Superior temporal gyrus (tissue), 1 donor: ENCODE results near the gene HMGCL.
"Not testable (repeated sequence)": the region's sequence is repeated elsewhere in the genome, so short reads cannot be mapped to it uniquely, and the experiment has no call there.

Source experiments
- DNase-seq: peaks from one replicate; pipeline ENCODE4 v3.0.0-alpha.2; 2016; ENCODE audit errors: extremely low spot score

HMGCL gene

DNA sequence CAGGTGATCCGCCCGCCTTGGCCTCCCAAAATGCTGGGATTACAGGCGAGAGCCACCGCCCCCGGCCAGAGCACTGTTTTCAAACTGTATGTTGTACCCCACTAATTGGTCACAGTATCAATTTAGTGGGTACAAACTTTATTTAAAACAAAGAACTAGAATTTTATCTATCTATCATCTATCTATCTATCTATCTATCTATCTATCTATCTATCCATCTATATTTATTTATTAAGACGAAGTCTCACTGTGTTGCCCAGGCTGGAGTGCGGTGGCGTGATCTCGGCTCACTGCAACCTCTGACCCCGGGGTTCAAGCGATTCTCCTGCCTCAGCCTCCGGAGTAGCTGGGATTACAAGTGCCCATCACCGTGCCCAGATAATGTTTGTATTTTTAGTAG is 1.4 kb upstream of the HMGCL start:
- DNase-seq = not testable (repeated sequence)

DNA sequence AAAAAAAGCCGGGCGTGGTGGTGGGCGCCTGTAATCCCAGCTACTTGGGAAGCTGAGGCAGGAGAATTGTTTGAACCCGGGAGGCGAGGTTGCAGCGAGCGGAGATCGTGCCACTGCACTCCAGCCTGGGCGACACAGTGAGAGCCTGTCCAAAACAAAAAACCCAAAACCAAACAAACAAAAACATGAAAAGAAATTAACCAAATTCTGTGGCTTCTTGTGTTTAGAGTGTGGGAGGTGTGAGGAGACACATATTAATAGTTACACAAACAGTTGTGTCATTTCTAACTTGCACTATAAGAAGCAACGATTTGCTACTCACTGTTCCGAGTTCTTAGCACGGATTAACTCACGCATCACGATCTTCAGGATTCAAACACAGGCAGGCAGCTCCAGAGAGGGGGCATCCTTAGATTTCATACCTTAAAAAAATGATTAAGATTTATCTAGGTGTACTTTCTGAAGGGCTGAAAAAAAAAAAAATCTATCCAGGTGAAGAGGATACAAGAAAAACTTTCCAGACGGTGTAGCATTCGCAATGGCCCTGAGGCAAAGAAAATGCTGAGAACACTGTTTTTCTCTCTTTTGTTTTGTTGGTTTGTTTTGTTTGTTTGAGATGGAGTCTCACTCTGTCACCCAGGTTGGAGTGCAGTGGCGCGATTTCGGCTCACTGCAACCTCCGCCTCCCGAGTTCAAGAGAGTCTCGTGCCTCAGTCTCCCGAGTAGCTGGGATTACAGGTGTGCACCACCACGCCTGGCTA is 713 bp upstream of the HMGCL start:
- DNase-seq = peak; percentile 55

DNA sequence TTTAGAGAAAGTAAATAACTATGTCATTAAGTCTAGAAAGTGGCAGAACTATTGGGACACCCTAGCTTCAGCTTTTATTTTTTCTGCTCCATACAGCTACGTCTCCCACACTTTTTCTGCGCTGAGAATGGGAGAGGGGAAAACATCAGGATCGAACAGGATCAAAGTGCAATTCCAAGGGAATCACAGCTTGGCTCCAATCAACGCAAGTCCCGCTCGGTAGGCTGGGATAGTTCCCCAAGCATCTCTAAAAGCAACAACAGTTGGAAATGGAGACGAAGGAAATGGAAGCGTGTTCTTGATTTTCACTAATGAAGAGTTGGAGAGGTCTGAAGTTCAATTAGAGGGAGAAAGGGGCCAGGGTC is 536 bp downstream of the HMGCL start:
- DNase-seq = no peak

DNA sequence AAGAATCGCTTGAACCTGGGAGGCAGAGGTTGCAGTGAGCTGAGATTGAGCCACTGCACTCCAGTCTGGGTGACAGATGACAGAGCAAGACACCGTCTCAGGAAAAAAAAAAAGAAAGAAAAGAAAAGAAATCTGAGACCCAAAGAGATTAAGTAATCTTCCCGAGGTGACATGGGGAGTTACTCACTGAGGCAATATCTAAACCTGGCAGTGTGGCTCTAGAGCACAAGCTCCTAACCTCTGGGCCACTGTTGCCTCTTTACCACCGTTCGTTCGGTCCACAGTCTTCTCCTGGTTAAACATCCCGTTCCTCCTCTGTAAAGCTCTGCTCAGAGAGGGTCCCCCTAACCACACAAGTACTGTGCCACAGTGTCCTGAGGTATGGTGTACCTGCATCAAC is 1.5 kb downstream of the HMGCL start:
- DNase-seq = no peak

DNA sequence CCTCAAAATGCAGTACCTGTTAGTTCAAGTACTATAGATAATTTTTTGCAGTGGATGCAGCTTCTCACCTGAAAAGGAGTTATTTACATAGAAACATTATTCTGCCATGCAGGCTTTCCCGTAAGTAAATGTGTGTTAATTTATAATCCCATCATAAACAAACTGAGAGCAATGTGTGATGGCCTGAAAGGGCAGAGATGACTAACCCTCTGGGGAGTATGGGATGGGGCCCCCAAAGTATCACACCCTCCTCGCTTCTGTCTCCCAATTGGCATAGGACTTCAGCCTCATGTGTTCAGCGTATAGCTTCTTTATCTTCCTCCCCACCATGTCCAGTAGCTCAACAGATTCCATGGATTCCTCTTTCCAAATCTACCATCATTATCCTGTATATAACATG is 7.6 kb downstream of the HMGCL start:
- no peak for DNase-seq

DNA sequence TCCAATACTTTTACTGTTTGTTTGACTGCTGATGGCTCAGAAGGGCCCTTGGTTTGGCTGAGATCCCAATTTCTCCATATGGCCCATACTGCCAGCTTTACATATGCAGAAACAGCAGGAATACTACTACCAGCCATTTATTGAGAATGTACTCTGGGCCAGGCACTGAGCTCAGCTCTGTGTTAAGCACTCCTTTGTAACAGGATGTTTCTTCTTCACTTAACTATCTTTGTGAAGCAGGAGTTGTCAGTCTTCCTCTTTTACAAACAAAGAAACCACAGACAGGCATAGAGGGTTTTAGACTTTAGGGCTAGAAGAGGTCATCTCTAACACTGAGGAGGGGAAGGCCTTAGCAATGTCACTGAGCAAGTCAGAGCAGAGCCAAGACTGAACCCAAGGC is 8.3 kb downstream of the HMGCL start:
- no peak for DNase-seq

DNA sequence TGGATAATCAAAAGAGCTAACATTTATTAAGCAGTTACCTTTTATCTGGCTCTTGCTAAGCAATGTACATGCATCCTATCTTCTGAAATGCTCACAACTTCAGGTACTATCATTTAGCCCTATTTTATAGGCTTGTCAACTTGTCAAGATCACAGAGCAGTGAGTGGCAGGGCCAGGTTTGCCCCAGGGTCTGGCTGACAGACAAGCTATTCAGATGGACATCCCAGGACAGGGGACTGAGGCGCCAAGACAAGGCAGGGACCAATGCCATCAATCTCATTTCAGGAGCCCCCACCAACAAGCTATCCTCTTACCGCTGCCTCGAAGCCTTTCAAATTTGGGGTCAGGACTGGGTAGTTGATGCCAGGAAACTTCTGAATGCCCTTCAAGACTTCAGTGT is 8.9 kb downstream of the HMGCL start:
- DNase-seq = no peak

DNA sequence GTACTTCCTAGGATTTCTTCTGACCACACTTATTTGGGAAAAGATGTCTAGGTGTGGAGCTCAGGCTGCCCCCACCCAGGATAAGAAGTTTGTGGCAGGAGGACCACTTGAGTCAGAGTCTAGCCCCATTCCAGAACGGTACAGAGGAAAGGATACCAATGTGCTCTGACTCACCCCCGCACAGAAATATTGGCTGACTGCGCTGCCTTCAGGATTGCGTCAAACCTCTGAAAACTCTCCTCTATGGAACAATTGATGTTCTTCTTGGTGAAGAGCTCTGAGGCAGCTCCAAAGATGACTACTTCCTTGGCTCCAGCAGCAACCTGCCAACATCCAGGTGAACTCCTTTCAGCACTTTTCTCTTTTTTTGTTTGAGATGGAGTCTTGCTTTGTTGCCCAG is 11.2 kb downstream of the HMGCL start:
- DNase-seq = no peak

DNA sequence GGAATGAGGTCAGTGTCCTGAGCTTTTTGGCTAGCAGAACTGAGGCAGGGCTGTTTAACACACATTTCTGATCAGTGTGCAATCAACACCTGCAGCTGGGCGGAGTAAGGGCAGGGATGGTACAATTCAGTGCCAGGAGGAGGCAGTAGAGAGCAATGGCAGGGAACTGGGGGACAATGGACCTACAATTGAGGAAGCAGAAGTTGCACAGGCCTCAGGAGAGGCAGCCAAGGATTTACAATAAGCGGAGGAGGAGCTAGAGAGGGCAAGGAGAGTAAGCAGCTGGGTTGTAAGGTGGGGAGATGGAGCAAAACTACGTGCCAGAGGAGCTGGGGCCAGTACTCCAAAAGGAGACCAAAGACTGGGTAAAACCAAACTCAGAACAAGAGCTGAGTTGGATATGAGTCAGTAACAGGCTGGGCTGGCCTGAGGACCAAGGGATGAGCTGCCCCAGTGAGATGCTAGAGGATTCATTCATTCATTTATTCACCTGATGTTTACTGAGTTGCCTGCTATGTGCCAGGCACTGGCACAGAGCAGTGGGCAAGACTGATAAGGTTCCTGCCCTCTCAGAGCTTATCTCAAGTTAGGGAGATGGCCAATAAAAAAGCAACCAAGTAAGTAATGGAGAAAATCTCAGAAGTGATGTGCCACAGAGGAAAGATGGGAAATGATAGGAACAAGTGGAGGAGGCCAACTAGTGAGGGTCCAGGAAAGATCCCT is 14.2 kb downstream of the HMGCL start:
- peak; percentile 43 for DNase-seq

DNA sequence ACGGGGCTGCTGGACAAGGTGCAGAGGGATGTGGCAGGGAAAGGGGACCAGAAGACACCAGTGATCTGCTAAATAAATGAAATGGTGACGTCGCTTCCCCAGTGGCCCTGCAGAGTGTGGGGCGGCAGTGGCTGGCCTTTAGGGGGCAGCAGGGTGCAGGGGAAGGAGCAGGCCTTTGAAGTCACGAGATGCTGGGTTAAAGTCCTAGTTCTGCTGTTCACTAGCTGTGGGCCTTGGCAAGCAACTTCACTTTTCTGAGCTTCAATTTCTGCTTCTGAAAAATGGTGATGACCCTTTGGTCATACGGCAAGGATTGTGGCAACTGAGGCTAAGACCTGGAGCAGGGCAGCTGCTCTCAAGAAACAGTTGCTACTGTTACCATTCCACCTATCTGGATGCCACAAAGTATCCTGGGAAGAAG is 15.5 kb downstream of the HMGCL start:
- DNase-seq = peak; percentile 66

DNA sequence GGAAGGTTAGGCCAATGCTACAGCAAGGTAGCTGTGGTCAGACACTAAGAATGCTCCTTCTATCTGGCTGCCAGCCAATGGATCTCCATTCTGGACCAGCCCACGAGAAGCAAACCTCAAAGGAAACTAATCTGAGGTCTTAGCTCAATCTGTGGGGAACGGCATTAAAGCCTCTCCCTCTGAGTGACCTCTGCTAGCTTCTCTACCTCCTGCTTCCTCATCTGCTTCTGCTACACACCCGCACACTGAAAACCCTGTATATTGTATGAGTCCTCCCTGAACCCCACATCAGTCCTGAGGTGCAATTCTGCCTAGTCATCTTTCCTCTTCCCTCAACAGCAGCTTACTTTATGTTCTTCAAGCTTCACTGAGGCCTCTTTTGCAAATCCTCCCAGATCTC is 17.8 kb downstream of the HMGCL start:
- no peak for DNase-seq

DNA sequence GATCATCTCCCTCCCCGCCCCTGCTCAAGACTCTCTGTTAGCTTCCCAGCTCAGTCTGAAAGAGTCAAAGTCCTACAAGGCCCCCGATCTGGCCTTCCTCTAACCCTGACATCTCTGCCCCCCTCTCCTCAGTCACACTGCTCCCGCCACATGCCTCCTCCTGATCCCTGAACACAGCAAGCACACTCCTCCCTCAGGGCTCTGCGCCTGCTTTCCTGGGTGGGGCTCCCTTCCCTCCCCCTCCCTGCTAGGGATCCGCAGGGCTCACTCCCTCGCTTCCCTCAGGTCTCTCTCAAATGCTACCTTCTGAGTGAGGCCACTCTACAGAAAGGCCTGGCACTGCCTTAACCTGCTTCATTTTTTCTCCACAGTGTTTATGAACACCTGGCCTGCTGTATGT is 18.9 kb downstream of the HMGCL start:
- DNase-seq = no peak

DNA sequence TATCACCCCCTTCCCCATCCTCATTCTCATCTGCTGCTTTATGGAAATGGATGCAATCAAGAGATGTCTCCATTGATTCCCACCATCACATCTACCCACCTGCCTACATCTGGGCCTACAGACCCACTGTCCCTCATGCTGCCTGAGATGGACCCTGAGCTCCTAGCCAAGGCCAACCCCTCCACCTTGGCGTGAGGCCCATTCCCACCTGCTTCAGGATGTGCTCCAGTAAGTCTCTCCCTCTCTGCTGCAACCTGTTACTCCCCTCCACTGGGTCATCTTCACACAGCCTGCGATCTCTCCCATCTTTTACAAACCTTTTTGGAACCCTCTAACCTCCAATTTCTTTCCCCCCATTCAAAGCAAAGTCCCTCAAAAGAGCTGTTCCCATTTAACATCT is 20.2 kb downstream of the HMGCL start:
- no peak for DNase-seq

DNA sequence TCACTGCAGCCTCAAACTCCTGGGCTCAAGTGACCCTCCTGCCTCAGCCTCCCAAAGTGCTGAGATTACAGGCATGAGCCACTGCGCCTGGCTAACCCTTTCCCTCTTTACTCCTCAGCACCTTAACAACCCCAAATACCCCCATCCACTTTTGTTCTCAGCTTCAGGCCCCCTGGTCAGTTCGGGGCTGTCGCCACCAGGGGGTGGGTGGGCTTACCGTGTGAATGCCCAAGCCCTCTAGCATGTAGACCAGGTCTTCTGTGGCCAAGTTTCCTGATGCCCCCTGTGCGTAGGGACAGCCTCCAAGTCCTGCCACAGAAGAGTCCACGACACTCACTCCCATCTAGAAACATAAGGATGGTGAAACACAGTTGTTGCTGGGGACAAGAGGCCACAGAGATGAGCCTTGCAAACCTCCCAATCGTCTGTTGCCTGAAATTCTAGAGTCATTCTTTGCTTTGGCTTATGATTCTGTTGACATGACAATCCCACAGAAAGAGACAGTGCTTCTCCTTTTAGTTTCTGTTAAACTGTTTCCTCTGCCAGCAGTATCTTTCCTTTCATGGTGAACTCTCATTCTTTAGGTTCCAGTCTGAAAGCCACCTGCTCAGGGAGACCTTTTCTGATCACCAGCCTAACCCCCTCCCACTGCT is 20.9 kb downstream of the HMGCL start:
- no peak for DNase-seq

DNA sequence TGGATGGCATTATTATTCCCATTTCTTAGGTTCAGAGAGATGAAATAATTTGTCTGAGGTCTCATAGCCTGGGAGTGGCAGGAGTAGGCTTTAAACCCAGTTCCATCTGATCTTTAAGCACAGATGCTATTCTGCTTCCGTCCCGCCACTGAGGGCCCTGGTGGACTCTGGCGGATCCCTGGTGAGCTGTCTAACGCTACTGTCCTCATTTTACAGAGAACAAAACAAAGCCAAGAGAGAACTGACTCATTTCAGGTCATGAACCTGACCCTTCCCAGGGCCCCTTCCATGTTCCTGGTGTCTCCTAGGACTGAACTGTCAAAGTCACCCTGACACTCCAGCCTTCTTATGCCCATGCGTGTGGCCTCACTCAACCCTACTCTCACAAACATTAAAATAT is 21.6 kb downstream of the HMGCL start:
- no peak for DNase-seq

DNA sequence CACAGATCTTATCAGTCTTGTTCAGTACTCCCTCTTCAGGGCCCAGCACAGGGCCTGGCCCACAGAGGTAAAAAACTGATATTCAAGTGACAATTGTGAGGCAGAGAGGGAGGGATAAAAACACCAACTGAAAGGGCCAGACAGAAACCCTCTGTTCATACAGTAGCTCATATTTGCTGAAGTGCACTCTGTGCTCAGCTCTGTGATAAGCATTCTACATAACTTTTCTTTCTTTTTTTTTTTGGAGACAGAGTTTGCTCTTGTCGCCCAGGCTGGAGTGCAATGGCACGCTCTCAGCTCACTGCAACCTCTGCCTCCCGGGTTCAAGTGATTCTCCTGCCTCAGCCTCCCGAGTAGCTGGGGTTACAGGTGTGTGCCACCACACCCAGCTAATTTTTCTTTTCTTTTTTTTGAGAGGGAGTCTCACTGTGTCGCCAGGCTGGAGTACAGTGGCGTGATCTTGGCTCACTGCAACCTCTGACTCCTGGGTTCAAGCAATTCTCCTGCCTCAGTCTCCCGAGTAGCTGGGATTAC is 22.4 kb downstream of the HMGCL start:
- not testable (repeated sequence) for DNase-seq

DNA sequence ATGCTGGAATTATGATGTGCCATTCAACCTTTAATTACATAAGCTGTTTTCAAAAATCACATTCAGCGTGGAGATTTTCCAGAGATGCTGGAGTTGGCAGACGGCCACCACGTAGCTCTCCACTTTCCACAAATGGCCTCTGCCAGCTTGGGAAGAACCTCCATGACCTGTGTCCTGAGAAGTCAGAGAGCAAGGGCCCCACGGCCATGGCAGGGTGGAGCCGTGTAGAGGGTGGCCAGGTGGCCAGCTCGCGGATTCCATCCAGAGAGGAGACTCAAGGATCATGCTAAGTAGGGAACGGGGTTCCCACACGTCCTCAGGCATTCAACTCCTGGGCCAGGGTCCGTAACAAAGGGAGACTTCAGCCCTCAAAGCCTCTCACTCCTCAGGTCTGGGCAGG is 23.4 kb downstream of the HMGCL start:
- no peak for DNase-seq

DNA sequence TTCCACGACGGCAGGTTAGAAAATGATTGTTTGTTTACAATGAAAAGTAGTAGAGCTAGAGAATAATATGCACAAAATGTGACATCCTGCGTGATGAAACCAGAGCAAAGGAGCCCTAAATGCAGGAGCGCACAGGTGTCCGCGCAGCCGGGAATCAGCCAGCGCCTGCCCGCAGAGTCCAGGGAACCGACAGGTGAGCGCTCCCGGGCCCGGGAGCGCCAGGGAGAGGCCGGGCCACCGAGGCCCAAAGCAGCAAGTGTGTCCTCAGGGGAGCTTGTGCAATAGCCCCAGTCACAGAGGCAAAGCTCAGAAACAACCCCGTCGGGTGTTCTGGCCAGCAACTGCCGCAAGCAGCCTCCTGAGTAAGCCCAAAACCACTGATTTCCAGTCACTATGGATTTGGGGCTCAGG is 23.9 kb downstream of the HMGCL start:
- no peak for DNase-seq

DNA sequence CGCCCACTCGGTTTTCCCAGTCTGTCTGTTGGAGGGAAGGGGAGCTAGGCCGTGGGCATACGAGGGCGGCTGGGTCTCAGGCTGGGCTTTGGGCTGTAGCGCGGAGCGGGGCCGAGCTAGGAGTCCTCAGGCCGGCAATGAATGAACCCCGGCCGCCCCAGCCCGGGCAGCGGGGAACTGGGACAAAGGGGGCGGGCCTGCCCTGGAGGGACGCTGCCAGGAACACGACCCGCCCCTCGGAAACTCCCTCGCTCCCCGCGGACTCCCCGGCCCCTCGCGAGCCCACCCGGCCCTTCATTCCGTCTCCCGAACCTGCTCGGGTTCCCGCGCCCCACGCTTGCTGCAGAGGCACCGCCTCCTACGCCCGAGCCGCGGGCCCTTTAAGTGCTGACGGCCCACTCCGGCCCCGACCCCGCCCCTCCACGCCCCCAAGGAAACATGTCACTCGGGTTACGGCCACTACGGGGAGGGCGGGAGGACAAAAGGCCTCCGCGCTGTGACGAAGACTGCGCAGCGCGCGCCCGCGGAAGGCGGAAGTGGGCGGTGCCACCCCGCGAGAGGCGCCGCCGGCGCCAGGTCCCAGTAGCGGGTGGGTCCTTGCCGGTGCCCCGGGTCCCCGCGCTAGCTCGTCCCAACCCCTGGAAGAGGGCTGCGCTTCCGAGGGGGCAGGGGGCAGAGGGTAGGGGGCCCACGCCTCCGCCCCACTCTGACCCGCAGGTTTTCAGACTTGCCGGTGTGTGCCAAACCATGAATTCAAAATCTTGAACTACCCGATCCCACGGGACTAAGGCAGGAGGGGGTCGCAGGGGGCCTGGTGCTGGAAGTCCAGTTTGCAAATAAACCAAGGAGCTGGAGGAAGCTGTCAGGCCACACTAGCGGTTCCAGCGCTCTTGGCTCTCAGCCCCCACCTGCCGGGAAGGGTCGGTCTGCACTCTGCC is 24.6 kb downstream of the HMGCL start, which contains the start of gene GALE:
TSS of gene GALE (minus strand) at position 355 of the 938 bp plus-strand sequence. CDS start 1,747 bp downstream, outside the sequence.
- peak; percentile 91 for DNase-seq

DNA sequence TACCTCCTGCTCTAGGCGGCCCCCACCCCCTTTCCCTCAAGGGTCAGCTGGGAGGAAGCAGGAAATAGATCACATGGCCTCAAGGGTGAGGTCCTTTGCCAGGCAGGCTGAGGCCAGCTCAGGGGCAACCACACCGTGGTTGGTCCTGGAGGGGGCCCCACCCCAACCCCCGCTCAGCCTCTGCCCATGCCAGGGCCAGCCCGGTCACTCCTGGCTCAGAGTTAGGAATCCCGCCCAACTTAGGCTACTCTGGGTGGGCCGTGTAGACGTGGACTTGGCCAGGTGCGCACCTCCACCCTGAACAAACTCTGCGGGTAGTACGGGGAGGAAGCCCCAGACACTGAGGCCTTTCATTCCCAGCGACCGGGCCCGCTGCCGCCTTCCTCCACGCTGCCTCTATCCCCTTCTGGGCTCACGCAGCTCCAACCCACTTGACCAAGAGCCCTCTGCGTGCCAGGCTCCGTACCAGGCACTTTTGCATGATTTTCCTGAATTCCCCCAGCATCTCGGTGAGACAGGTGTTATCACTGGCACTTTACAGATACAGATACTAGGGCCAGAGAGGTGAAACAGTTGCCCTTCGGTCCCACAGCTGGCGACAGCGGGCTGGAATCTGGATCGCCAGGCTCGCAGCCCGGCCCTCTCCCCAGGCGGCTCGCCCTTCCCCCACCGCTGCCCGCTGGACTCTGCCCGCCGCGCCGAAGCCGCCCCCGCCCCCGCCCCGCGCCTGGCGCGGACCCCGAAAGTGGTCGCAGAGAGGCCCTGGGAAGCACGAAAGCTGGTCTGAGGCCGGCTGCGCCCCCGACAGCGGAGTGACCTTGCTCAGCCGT is 25.4 kb downstream of the HMGCL start:
- DNase-seq = no peak

DNA sequence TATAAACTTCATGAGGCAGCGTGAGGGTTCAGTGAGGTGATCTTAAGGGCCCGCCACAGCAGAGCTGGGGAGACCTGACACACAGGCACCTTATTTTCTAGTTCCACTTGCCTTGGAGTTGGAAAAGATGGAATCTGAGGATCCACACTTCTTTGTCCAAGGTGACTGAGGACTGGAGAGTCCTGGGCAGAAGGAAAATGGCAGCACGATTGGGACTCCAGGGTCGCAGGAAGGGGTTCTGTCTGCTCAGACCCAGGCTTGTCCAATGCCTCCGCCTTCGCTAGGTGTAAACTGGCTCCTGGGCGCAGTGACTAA is 26.0 kb downstream of the HMGCL start:
- DNase-seq = no peak
